Measurements from ENCODE around the gene GPRC5B.
A peak's percentile ranks its signal among the peaks of the same experiment; 100 is the strongest.

GPRC5B gene

GRCh38 chr16:19898924-19899604, 14.4 kb upstream of the GPRC5B start:
- DNase-seq, result peak; percentile 34

- DNase-seq, result no peak
These were observed 13.5 kb upstream of the GPRC5B start for GRCh38 chr16:19898166-19898565.

GRCh38 chr16:19896951-19897350, 12.3 kb upstream of the GPRC5B start:
- DNase-seq, result no peak

GRCh38 chr16:19894586-19894985, 9.9 kb upstream of the GPRC5B start:
- DNase-seq, result no peak

GRCh38 chr16:19892902-19893301, 8.3 kb upstream of the GPRC5B start:
- DNase-seq, result no peak

- DNase-seq, result no peak
These were observed 6.3 kb upstream of the GPRC5B start for GRCh38 chr16:19890901-19891300.

GRCh38 chr16:19888834-19889233, 4.2 kb upstream of the GPRC5B start:
- DNase-seq, result no peak

GRCh38 chr16:19886073-19886941, 1.7 kb upstream of the GPRC5B start:
- peak; percentile 69 for DNase-seq

GRCh38 chr16:19885451-19886072, 914 bp upstream of the GPRC5B start:
- DNase-seq, result peak; percentile 80

GRCh38 chr16:19883966-19884485, 622 bp downstream of the GPRC5B start:
- DNase-seq, result peak; percentile 38

GRCh38 chr16:19883296-19883965, 1.2 kb downstream of the GPRC5B start:
- peak; percentile 84 for DNase-seq

- DNase-seq, result peak; percentile 59
These were observed 2.0 kb downstream of the GPRC5B start for GRCh38 chr16:19882646-19883045.

- no peak for DNase-seq
These were observed 2.5 kb downstream of the GPRC5B start for GRCh38 chr16:19882186-19882585.

- no peak for DNase-seq
These were observed 2.9 kb downstream of the GPRC5B start for GRCh38 chr16:19881783-19882182.

GRCh38 chr16:19881028-19881427, 3.6 kb downstream of the GPRC5B start:
- DNase-seq, result no peak

GRCh38 chr16:19879241-19879792, 5.3 kb downstream of the GPRC5B start:
- no peak for DNase-seq

GRCh38 chr16:19878757-19879156, 5.9 kb downstream of the GPRC5B start:
- no peak for DNase-seq

GRCh38 chr16:19876501-19877059, 8.1 kb downstream of the GPRC5B start:
- DNase-seq, result no peak

GRCh38 chr16:19875900-19876299, 8.7 kb downstream of the GPRC5B start:
- DNase-seq, result no peak

- DNase-seq, result no peak
These were observed 9.6 kb downstream of the GPRC5B start for GRCh38 chr16:19874851-19875546.

GRCh38 chr16:19874026-19874425, 10.6 kb downstream of the GPRC5B start:
- DNase-seq, result no peak

All from right kidney (tissue), 1 donor.